ENCODE results near the gene PRLR.
A peak's percentile ranks its signal among the peaks of the same experiment; 100 is the strongest.
"Not testable (repeated sequence)": the region's sequence is repeated elsewhere in the genome, so short reads cannot be mapped to it uniquely, and the experiment has no call there.

Gene PRLR

GRCh38 chr5:35188031-35188457 lies 42.2 kb downstream of the PRLR start:
- TF ChIP-seq CTCF (IDR thresholded peaks at IDR 0.05; ENCODE audit: insufficient read depth, low read depth, low read length, missing control alignments) = no peak
- no peak for DNase-seq (ENCODE audit: low read depth)
- no peak overlapping the region for H3K4me3 ChIP-seq (ENCODE audit: low read length)

- DNase-seq (ENCODE audit: low read depth); H3K4me3 ChIP-seq (ENCODE audit: low read length): not testable (repeated sequence)
Measured at GRCh38 chr5:35187621-35188020, 42.7 kb downstream of the PRLR start.

GRCh38 chr5:35186749-35187148 lies 43.5 kb downstream of the PRLR start:
- no peak for DNase-seq (ENCODE audit: low read depth)
- H3K4me3 ChIP-seq (ENCODE audit: low read length) = no peak overlapping the region
- no peak for TF ChIP-seq CTCF (IDR thresholded peaks at IDR 0.05; ENCODE audit: insufficient read depth, low read depth, low read length, missing control alignments)

- TF ChIP-seq CTCF (IDR thresholded peaks at IDR 0.05; ENCODE audit: insufficient read depth, low read depth, low read length, missing control alignments) = no peak
- no peak for DNase-seq (ENCODE audit: low read depth)
- no peak overlapping the region for H3K4me3 ChIP-seq (ENCODE audit: low read length)
Measured at GRCh38 chr5:35185518-35185917, 44.8 kb downstream of the PRLR start.

GRCh38 chr5:35183556-35183955 lies 46.7 kb downstream of the PRLR start:
- H3K4me3 ChIP-seq (ENCODE audit: low read length) = no peak overlapping the region
- TF ChIP-seq CTCF (IDR thresholded peaks at IDR 0.05; ENCODE audit: insufficient read depth, low read depth, low read length, missing control alignments) = no peak
- no peak for DNase-seq (ENCODE audit: low read depth)

GRCh38 chr5:35182910-35183535 lies 47.3 kb downstream of the PRLR start:
- TF ChIP-seq CTCF (IDR thresholded peaks at IDR 0.05; ENCODE audit: insufficient read depth, low read depth, low read length, missing control alignments) = no peak
- DNase-seq (ENCODE audit: low read depth) = peak; percentile 3
- no peak overlapping the region for H3K4me3 ChIP-seq (ENCODE audit: low read length)

- TF ChIP-seq CTCF (IDR thresholded peaks at IDR 0.05; ENCODE audit: insufficient read depth, low read depth, low read length, missing control alignments) = no peak
- no peak overlapping the region for H3K4me3 ChIP-seq (ENCODE audit: low read length)
- DNase-seq (ENCODE audit: low read depth) = no peak
Measured at GRCh38 chr5:35182486-35182885, 47.8 kb downstream of the PRLR start.
